ENCODE results near the gene FOXN4. TPM values are rescaled to one million over a fixed set of nuclear protein-coding genes. Genes with fewer than 3 reads are reported as not detected.
A peak's percentile ranks its signal among the peaks of the same experiment; 100 is the strongest.

Gene FOXN4
- polyA plus RNA-seq, 1 donor: 0.15 TPM

- DNase-seq (ENCODE audit: low read depth): no peak
These were observed 2.0 kb downstream of the FOXN4 start for GRCh38 chr12:109307051-109307450.

GRCh38 chr12:109305547-109305946 is 3.5 kb downstream of the FOXN4 start:
- DNase-seq (ENCODE audit: low read depth): no peak

GRCh38 chr12:109304485-109304884 is 4.6 kb downstream of the FOXN4 start:
- DNase-seq (ENCODE audit: low read depth): no peak

- no peak for DNase-seq (ENCODE audit: low read depth)
These were observed 6.3 kb downstream of the FOXN4 start for GRCh38 chr12:109302770-109303169.

GRCh38 chr12:109302358-109302757 is 6.7 kb downstream of the FOXN4 start:
- DNase-seq (ENCODE audit: low read depth): no peak

GRCh38 chr12:109301643-109302168 is 7.4 kb downstream of the FOXN4 start:
- DNase-seq (ENCODE audit: low read depth): no peak

GRCh38 chr12:109299849-109300248 is 9.2 kb downstream of the FOXN4 start:
- no peak for DNase-seq (ENCODE audit: low read depth)

GRCh38 chr12:109296431-109296830 is 12.7 kb downstream of the FOXN4 start:
- DNase-seq (ENCODE audit: low read depth): no peak

GRCh38 chr12:109295764-109296425 is 13.2 kb downstream of the FOXN4 start:
- DNase-seq (ENCODE audit: low read depth): no peak

- no peak for DNase-seq (ENCODE audit: low read depth)
These were observed 14.7 kb downstream of the FOXN4 start for GRCh38 chr12:109294286-109294796.

- DNase-seq (ENCODE audit: low read depth): no peak
These were observed 16.0 kb downstream of the FOXN4 start for GRCh38 chr12:109293106-109293505.

GRCh38 chr12:109292342-109292711 is 16.8 kb downstream of the FOXN4 start:
- DNase-seq (ENCODE audit: low read depth): no peak

- DNase-seq (ENCODE audit: low read depth): peak; percentile 28
These were observed 17.4 kb downstream of the FOXN4 start for GRCh38 chr12:109291521-109292341.

- DNase-seq (ENCODE audit: low read depth): no peak
These were observed 18.0 kb downstream of the FOXN4 start for GRCh38 chr12:109291117-109291516.

- no peak for DNase-seq (ENCODE audit: low read depth)
These were observed 19.0 kb downstream of the FOXN4 start for GRCh38 chr12:109290061-109290460.

- DNase-seq (ENCODE audit: low read depth): no peak
These were observed 19.5 kb downstream of the FOXN4 start for GRCh38 chr12:109289551-109289950.

GRCh38 chr12:109289004-109289403 is 20.1 kb downstream of the FOXN4 start:
- no peak for DNase-seq (ENCODE audit: low read depth)

- DNase-seq (ENCODE audit: low read depth): no peak
These were observed 20.5 kb downstream of the FOXN4 start for GRCh38 chr12:109288571-109288970.

- DNase-seq (ENCODE audit: low read depth): no peak
These were observed 21.1 kb downstream of the FOXN4 start for GRCh38 chr12:109287811-109288469.

GRCh38 chr12:109287181-109287580 is 21.9 kb downstream of the FOXN4 start:
- DNase-seq (ENCODE audit: low read depth): no peak

GRCh38 chr12:109286652-109287051 is 22.4 kb downstream of the FOXN4 start:
- DNase-seq (ENCODE audit: low read depth): no peak

- DNase-seq (ENCODE audit: low read depth): no peak
These were observed 22.8 kb downstream of the FOXN4 start for GRCh38 chr12:109286252-109286651.

All from forelimb muscle (tissue), 1 donor.